ENCODE measurements around the gene VASH2. TPM values are rescaled to one million over a fixed set of nuclear protein-coding genes. Genes with fewer than 3 reads are reported as not detected.

VASH2 gene
- total and polyA plus RNA-seq, 2 of the 4 experiments (the other 2 are of a cell fraction): 0.90 to 1.2 TPM

DNA sequence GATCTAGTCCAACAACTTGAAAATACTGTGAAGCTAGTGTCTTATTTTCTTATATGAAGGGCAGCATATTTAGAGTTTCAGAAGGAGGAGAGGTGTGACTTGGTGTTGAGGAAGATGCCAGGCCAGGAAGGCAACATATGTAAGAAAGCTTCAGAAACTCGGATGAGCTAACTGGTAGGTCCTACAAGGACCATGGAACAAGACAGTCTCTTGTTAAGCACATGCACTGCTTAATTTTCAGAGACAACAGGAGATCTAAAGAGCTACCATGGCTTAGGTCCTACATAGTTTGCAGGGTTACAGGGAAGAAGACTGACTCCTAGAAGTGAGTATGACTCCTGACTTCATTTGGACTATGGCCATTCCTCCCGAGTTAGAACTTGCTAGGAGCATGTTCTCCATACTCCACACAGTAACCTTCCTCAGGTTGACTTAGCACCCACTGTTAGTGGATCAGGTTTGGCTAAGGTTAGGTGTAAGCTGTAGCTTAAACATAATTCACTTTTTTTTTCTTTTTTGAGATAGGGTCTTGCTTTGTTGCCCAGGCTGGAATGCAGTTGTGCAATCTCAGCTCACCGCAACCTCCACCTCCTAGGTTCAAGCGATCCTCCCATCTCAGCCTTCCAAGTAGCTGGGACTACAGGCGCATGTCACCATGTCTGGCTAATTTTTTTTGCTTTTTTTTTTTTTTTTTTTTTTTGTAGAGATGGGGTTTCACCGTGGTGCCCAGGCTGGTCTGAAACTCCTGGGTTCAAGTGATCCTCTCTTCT lies 34.4 kb downstream of the VASH2 start:
- TF ChIP-seq, protein P1, sequence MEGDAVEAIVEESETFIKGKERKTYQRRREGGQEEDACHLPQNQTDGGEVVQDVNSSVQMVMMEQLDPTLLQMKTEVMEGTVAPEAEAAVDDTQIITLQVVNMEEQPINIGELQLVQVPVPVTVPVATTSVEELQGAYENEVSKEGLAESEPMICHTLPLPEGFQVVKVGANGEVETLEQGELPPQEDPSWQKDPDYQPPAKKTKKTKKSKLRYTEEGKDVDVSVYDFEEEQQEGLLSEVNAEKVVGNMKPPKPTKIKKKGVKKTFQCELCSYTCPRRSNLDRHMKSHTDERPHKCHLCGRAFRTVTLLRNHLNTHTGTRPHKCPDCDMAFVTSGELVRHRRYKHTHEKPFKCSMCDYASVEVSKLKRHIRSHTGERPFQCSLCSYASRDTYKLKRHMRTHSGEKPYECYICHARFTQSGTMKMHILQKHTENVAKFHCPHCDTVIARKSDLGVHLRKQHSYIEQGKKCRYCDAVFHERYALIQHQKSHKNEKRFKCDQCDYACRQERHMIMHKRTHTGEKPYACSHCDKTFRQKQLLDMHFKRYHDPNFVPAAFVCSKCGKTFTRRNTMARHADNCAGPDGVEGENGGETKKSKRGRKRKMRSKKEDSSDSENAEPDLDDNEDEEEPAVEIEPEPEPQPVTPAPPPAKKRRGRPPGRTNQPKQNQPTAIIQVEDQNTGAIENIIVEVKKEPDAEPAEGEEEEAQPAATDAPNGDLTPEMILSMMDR (conservative IDR thresholded peaks at IDR 0.05; ENCODE audit: low read depth, low read length): no peak
- TF ChIP-seq, protein P2, sequence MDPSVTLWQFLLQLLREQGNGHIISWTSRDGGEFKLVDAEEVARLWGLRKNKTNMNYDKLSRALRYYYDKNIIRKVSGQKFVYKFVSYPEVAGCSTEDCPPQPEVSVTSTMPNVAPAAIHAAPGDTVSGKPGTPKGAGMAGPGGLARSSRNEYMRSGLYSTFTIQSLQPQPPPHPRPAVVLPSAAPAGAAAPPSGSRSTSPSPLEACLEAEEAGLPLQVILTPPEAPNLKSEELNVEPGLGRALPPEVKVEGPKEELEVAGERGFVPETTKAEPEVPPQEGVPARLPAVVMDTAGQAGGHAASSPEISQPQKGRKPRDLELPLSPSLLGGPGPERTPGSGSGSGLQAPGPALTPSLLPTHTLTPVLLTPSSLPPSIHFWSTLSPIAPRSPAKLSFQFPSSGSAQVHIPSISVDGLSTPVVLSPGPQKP (IDR thresholded peaks at IDR 0.05; ENCODE audit: borderline replicate concordance, low read depth, low read length): no peak
- TF ChIP-seq MAZ (IDR thresholded peaks at IDR 0.05; ENCODE audit: borderline replicate concordance, low read depth, low read length): no peak
- TF ChIP-seq MXI1 (IDR thresholded peaks at IDR 0.05; ENCODE audit: borderline replicate concordance, low read depth, low read length): no peak
- no peak for TF ChIP-seq BHLHE40 (IDR thresholded peaks at IDR 0.05; ENCODE audit: low read depth, low read length)
- TF ChIP-seq MAFK (IDR thresholded peaks at IDR 0.05; ENCODE audit: low read depth, low read length): no peak
- TF ChIP-seq CHD1 (IDR thresholded peaks at IDR 0.05; ENCODE audit: low read depth, low read length): no peak
- TF ChIP-seq POLR2A (IDR thresholded peaks at IDR 0.05; ENCODE audit: low read depth, low read length): no peak
- WGBS, 2 experiments (ENCODE audit: extremely low coverage in 2 of 2, insufficient read length in 1 of 2): no CpG with 5 or more reads among the region's 6 CpGs
- H2BK5ac ChIP-seq (ENCODE audit: low read depth, low read length, poor library complexity, severe bottlenecking): no peak overlapping the region
- ChIA-PET CTCF (interaction anchor here (1.6 kb wide), 1 partner anchor 10 kb away, joined by 3 read pairs; no protein-coding TSS in a partner anchor), POLR2A (ENCODE audit: unreplicated experiment) (no interaction called here)
- no peak overlapping the region for H4K8ac ChIP-seq (ENCODE audit: low read depth in 2 of 2, low read length in 2 of 2)
- H3K4me2 ChIP-seq (ENCODE audit: low read depth, low read length): no peak overlapping the region
- no peaks in the 10 kb centered on the region for H3K9me3 ChIP-seq (ENCODE audit: control insufficient read depth, insufficient read depth, low read length)
- H3K9me1 ChIP-seq (ENCODE audit: insufficient read depth, low read length): no peaks in the 10 kb centered on the region
- in situ Hi-C loops (cut with MboI; ENCODE audit: low sequenced_read_pairs) (loop anchor here (25.0 kb wide), 1 partner anchor 322 kb away; no protein-coding TSS in a partner anchor), dilution Hi-C loops (cut with HindIII; ENCODE audit: low sequenced_read_pairs, unreplicated experiment) (no loop called here), intact Hi-C loops (cut with micrococcal nuclease) (no loop called here)
- H2AFZ ChIP-seq (replicated peaks; ENCODE audit: low read length, poor library complexity): no peak overlapping the region
- H3K4me3 ChIP-seq (ENCODE audit: insufficient read depth, low read depth, low read length): no peak overlapping the region
- H2AK5ac ChIP-seq (ENCODE audit: low read depth, low read length): no peak overlapping the region
- no peak overlapping the region for H3K23ac ChIP-seq (ENCODE audit: low read depth, low read length)
- H3K56ac ChIP-seq (ENCODE audit: extremely low read depth, insufficient read depth, low read length): no peak overlapping the region
- DNase-seq (no peak), ATAC-seq (ENCODE audit: low read depth) (no peak)
- H2BK15ac ChIP-seq (ENCODE audit: low read depth, low read length): no peak overlapping the region
- no peak overlapping the region for H3K4ac ChIP-seq (ENCODE audit: low read depth, low read length)
- no peak overlapping the region for H3K18ac ChIP-seq (ENCODE audit: low read depth, low read length)
- H2BK20ac ChIP-seq (ENCODE audit: low read depth, low read length): no peak overlapping the region
- H3K79me1 ChIP-seq (ENCODE audit: low read depth in 1 of 2, low read length in 2 of 2): no peaks in the 10 kb centered on the region
- peaks cover 2% of the 10 kb centered on the region; the same call in 1 of the 2 replicates for H3K36me3 ChIP-seq (ENCODE audit: control insufficient read depth, insufficient read depth, low read length)
- no peaks in the 10 kb centered on the region for H4K20me1 ChIP-seq (ENCODE audit: insufficient read depth, low read length)
- H3K27me3 ChIP-seq (ENCODE audit: control insufficient read depth, insufficient read depth, low read length): no peaks in the 10 kb centered on the region
- no TSS peak for BruUV-seq (replicated peaks)
- H4K5ac ChIP-seq (ENCODE audit: low read depth, low read length): no peak overlapping the region
- no peak overlapping the region for H3K9ac ChIP-seq (ENCODE audit: low read depth, low read length)
- no peak overlapping the region for H3K14ac ChIP-seq (replicated peaks; ENCODE audit: low read depth, low read length)
- H3K4me1 ChIP-seq (ENCODE audit: control insufficient read depth, insufficient read depth, low read length): peaks cover 16% of the 10 kb centered on the region
- no peak overlapping the region for H3K27ac ChIP-seq (ENCODE audit: insufficient read depth, low read length)
- H2BK120ac ChIP-seq (ENCODE audit: low read depth, low read length): no peak overlapping the region
- H2AK9ac ChIP-seq (replicated peaks; ENCODE audit: low read depth, low read length, poor library complexity): no peak overlapping the region
- no peak overlapping the region for H4K91ac ChIP-seq (ENCODE audit: insufficient read depth, low read depth, low read length)
